ENCODE data around the gene MATN4.

DNA sequence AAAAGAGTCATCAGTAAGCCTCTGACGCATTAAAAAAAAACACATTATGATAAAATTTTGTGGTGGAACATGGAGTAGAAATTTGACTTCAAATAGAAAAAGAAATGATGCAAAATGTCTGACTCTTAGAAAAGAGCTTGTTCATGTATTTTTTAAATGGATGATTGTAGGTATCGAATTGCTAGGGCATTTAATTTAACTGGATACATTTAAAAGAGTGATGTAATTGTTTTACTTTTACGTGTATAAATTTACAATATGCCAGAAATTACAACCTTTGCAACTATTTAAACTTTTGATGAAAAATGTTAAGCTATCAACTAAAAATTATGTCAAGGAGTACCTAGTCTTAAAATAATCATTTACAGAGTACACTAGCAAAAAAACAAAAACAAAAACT lies 44.6 kb upstream of the MATN4 start:
- TF ChIP-seq, protein P1, sequence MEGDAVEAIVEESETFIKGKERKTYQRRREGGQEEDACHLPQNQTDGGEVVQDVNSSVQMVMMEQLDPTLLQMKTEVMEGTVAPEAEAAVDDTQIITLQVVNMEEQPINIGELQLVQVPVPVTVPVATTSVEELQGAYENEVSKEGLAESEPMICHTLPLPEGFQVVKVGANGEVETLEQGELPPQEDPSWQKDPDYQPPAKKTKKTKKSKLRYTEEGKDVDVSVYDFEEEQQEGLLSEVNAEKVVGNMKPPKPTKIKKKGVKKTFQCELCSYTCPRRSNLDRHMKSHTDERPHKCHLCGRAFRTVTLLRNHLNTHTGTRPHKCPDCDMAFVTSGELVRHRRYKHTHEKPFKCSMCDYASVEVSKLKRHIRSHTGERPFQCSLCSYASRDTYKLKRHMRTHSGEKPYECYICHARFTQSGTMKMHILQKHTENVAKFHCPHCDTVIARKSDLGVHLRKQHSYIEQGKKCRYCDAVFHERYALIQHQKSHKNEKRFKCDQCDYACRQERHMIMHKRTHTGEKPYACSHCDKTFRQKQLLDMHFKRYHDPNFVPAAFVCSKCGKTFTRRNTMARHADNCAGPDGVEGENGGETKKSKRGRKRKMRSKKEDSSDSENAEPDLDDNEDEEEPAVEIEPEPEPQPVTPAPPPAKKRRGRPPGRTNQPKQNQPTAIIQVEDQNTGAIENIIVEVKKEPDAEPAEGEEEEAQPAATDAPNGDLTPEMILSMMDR (conservative IDR thresholded peaks at IDR 0.05; ENCODE audit: low read depth, low read length): no peak
- TF ChIP-seq POLR2A (IDR thresholded peaks at IDR 0.05; ENCODE audit: low read depth, low read length): no peak
- no peak for TF ChIP-seq MAZ (IDR thresholded peaks at IDR 0.05; ENCODE audit: borderline replicate concordance, low read depth, low read length)
- TF ChIP-seq RCOR1 (IDR thresholded peaks at IDR 0.05; ENCODE audit: insufficient replicate concordance, low read length): no peak
- no peak for TF ChIP-seq FOS (IDR thresholded peaks at IDR 0.05; ENCODE audit: low read depth, low read length)
- TF ChIP-seq RFX5 (IDR thresholded peaks at IDR 0.05; ENCODE audit: low read depth, low read length): no peak
- TF ChIP-seq ELK1 (IDR thresholded peaks at IDR 0.05; ENCODE audit: borderline replicate concordance, low read depth, low read length): no peak

All from IMR-90 (cell line).